ENCODE data around the gene PADI3.

- TF ChIP-seq TEAD4 (IDR thresholded peaks at IDR 0.05; ENCODE audit: low read depth, low read length) (no peak), YY1 (IDR thresholded peaks at IDR 0.05; ENCODE audit: low read depth, low read length) (no peak), KDM1A (IDR thresholded peaks at IDR 0.05; ENCODE audit: borderline replicate concordance, low read length) (no peak), CTCF (IDR thresholded peaks at IDR 0.05; ENCODE audit: control extremely low read depth in 1 of 3, insufficient read depth in 1 of 3, low read depth in 1 of 3, low read length in 3 of 3) (no peak)
These were observed 23.2 kb downstream of the PADI3 start for GRCh38 chr1:17272066-17272465.

All from H1 (cell line).